Peyer's patch (tissue), 4 donors: ENCODE results near the gene PFN2.

Experiments
- POLR2A ChIP-seq, 2 donors: fragments of 450-650 bp; IDR thresholded peaks; one replicate each; pipeline ENCODE4 v1.5.1; 2017; ENCODE audit warnings: antibody characterized with exemption in 2 of 2, mild to moderate bottlenecking in 2 of 2, moderate library complexity in 2 of 2
- TF ChIP-seq, protein P1 (sequence below), 6 experiments: fragments of 450-650 bp in 4 of 6; fragments of 200-600 bp in 2 of 6; sonication (generic) in 1 of 6; IDR thresholded peaks; one replicate each; pipeline ENCODE4 v1.5.1; 2017 to 2019; ENCODE audit warnings: antibody characterized with exemption in 6 of 6, mild to moderate bottlenecking in 3 of 6, moderate library complexity in 1 of 6

DNA sequence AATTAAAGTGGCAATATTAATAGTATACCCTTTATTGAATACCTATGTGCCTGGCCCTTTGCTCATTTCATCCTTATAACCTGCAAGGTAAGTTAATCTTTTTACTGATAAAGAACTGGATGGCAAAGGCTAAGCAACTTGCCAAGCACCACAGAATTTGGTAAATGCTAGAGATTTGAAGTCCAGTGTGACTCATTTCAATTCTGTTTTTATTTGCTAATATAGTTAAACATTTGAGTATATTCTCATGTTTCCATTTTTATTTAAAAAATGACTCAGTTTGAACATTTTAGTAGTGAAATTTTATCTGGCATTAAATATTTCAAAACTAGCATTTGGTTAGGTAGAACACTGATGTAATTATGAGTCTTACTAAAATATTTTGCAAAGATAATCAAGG lies 11.3 kb downstream of the PFN2 start:
- TF ChIP-seq, protein P1, sequence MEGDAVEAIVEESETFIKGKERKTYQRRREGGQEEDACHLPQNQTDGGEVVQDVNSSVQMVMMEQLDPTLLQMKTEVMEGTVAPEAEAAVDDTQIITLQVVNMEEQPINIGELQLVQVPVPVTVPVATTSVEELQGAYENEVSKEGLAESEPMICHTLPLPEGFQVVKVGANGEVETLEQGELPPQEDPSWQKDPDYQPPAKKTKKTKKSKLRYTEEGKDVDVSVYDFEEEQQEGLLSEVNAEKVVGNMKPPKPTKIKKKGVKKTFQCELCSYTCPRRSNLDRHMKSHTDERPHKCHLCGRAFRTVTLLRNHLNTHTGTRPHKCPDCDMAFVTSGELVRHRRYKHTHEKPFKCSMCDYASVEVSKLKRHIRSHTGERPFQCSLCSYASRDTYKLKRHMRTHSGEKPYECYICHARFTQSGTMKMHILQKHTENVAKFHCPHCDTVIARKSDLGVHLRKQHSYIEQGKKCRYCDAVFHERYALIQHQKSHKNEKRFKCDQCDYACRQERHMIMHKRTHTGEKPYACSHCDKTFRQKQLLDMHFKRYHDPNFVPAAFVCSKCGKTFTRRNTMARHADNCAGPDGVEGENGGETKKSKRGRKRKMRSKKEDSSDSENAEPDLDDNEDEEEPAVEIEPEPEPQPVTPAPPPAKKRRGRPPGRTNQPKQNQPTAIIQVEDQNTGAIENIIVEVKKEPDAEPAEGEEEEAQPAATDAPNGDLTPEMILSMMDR (IDR thresholded peaks at IDR 0.05), result no peak
- TF ChIP-seq POLR2A (IDR thresholded peaks at IDR 0.05), result no peak
